ENCODE measurements around the gene PDGFRB. TPM values are rescaled to one million over a fixed set of nuclear protein-coding genes. Genes with fewer than 3 reads are reported as not detected.
A peak's percentile ranks its signal among the peaks of the same experiment; 100 is the strongest.

The PDGFRB gene
- polyA plus RNA-seq, 4 donors, result 130 to 148 (median 143) TPM

- DNase-seq (ENCODE audit: low read depth in 4 of 4, low spot score in 2 of 4), result no peak
Observed at GRCh38 chr5:150164211-150164980, 8.8 kb upstream of the PDGFRB start.

- no peak for DNase-seq (ENCODE audit: low read depth in 4 of 4, low spot score in 2 of 4)
Observed at GRCh38 chr5:150163547-150164059, 8.0 kb upstream of the PDGFRB start.

- no peak for DNase-seq (ENCODE audit: low read depth in 4 of 4, low spot score in 2 of 4)
Observed at GRCh38 chr5:150163035-150163434, 7.4 kb upstream of the PDGFRB start.

GRCh38 chr5:150162142-150162513 is 6.5 kb upstream of the PDGFRB start:
- no peak for DNase-seq (ENCODE audit: low read depth in 4 of 4, low spot score in 2 of 4)

- DNase-seq (ENCODE audit: low read depth in 4 of 4, low spot score in 2 of 4), result no peak
Observed at GRCh38 chr5:150161242-150162141, 5.8 kb upstream of the PDGFRB start.

- DNase-seq (ENCODE audit: low read depth in 4 of 4, low spot score in 2 of 4), result no peak
Observed at GRCh38 chr5:150160448-150161081, 4.9 kb upstream of the PDGFRB start.

- DNase-seq (ENCODE audit: low read depth in 4 of 4, low spot score in 2 of 4), result peak in 1 of 4 donors; percentile 65
Observed at GRCh38 chr5:150159741-150160179, 4.1 kb upstream of the PDGFRB start.

- no peak for DNase-seq (ENCODE audit: low read depth in 4 of 4, low spot score in 2 of 4)
Observed at GRCh38 chr5:150159031-150159430, 3.4 kb upstream of the PDGFRB start.

- DNase-seq (ENCODE audit: low read depth in 4 of 4, low spot score in 2 of 4), result no peak
Observed at GRCh38 chr5:150158170-150158949, 2.7 kb upstream of the PDGFRB start.

- DNase-seq (ENCODE audit: low read depth in 4 of 4, low spot score in 2 of 4), result no peak
Observed at GRCh38 chr5:150157168-150157567, 1.5 kb upstream of the PDGFRB start.

- no peak for DNase-seq (ENCODE audit: low read depth in 4 of 4, low spot score in 2 of 4)
Observed at GRCh38 chr5:150156540-150156939, 895 bp upstream of the PDGFRB start.

GRCh38 chr5:150156027-150156368 is 353 bp upstream of the PDGFRB start:
- no peak for DNase-seq (ENCODE audit: low read depth in 4 of 4, low spot score in 2 of 4)

- no peak for DNase-seq (ENCODE audit: low read depth in 4 of 4, low spot score in 2 of 4)
Observed at GRCh38 chr5:150154618-150155128, 972 bp downstream of the PDGFRB start.

GRCh38 chr5:150153957-150154617 is 1.6 kb downstream of the PDGFRB start:
- no peak for DNase-seq (ENCODE audit: low read depth in 4 of 4, low spot score in 2 of 4)

- no peak for DNase-seq (ENCODE audit: low read depth in 4 of 4, low spot score in 2 of 4)
Observed at GRCh38 chr5:150153483-150153882, 2.2 kb downstream of the PDGFRB start.

GRCh38 chr5:150152636-150153462 is 2.8 kb downstream of the PDGFRB start:
- DNase-seq (ENCODE audit: low read depth in 4 of 4, low spot score in 2 of 4), result no peak

GRCh38 chr5:150149618-150150017 is 6.0 kb downstream of the PDGFRB start:
- no peak for DNase-seq (ENCODE audit: low read depth in 4 of 4, low spot score in 2 of 4)

GRCh38 chr5:150148117-150148927 is 7.3 kb downstream of the PDGFRB start:
- no peak for DNase-seq (ENCODE audit: low read depth in 4 of 4, low spot score in 2 of 4)

All from left renal cortex interstitium (tissue), 4 donors.